H1 (cell line): ENCODE measurements around the gene CD63. TPM values are rescaled to one million over a fixed set of nuclear protein-coding genes. Genes with fewer than 3 reads are reported as not detected.

ENCODE experiments used
- CTCF ChIA-PET: fragments of 300-600 bp; sonication (Branson Sonifier 250); formaldehyde crosslinking; loops from one replicate; lab custom pipeline; 2021; ENCODE audit not compliant: partially characterized antibody; lab: Charles Lee
- POLR2A ChIA-PET: fragments of 300-600 bp; sonication (Branson Sonifier 250); formaldehyde crosslinking; loops from one replicate; lab custom pipeline; 2021; ENCODE audit warnings: inconsistent platforms; ENCODE audit not compliant: partially characterized antibody; lab: Charles Lee
- DNase-seq, 2 experiments: peaks; one replicate each; pipeline versions ENCODE4 v3.0.0 to v3.0.0-alpha.2; 2010 to 2022; ENCODE audit warnings: low spot score in 2 of 2, low read depth in 1 of 2, mixed read lengths in 1 of 2
- FAIRE-seq: peaks from 2 replicates; lab custom pipeline; 2011; peaks lifted over from hg19 to GRCh38; lab: Jason Lieb, UNC
- H2AFZ ChIP-seq: 2 replicates; pipeline ENCODE4 v1.8.1; 2012; ENCODE audit warnings: low read length, inconsistent platforms
- H2AK5ac ChIP-seq: 2 replicates; pipeline ENCODE4 v1.6.1; 2013; ENCODE audit warnings: low read depth, low read length
- H2BK120ac ChIP-seq: replicated peaks from 2 replicates; pipeline ENCODE3; 2013; ENCODE audit warnings: low read depth, low read length, inconsistent platforms
- H2BK12ac ChIP-seq: 2 replicates; pipeline ENCODE4 v1.6.1; 2013; ENCODE audit warnings: low read depth, low read length
- H2BK15ac ChIP-seq: 2 replicates; pipeline ENCODE4 v1.6.1; 2013; ENCODE audit warnings: low read length
- H2BK20ac ChIP-seq: 2 replicates; pipeline ENCODE4 v1.6.1; 2013; ENCODE audit warnings: low read length
- H2BK5ac ChIP-seq: 2 replicates; pipeline ENCODE4 v1.6.1; 2013; ENCODE audit warnings: low read depth, low read length
- H3K14ac ChIP-seq: 2 replicates; pipeline ENCODE4 v1.6.1; 2013; ENCODE audit warnings: inconsistent platforms; ENCODE audit not compliant: insufficient read length
- H3K18ac ChIP-seq: 2 replicates; pipeline ENCODE4 v1.6.1; 2013; ENCODE audit warnings: low read length; ENCODE audit errors: extremely low read depth
- H3K23ac ChIP-seq: 2 replicates; pipeline ENCODE4 v1.6.1; 2013; ENCODE audit warnings: inconsistent platforms; ENCODE audit not compliant: insufficient read length
- H3K23me2 ChIP-seq: 2 replicates; pipeline ENCODE4 v1.6.1; 2013; ENCODE audit warnings: low read depth, low read length
- H3K27ac ChIP-seq: 2 replicates; pipeline ENCODE4 v1.6.1; 2011; ENCODE audit warnings: low read depth, low read length, inconsistent platforms
- H3K27me3 ChIP-seq, 4 experiments: replicated peaks in 1 of 4; 1 replicate in 1 of 4; 2 replicates in 3 of 4; pipeline versions ENCODE4 v1.6.1 to v1.8.1; 2011 to 2013; ENCODE audit warnings: low read length in 3 of 4, mild to moderate bottlenecking in 3 of 4, inconsistent platforms in 2 of 4, mixed read lengths in 2 of 4, moderate library complexity in 1 of 4; ENCODE audit not compliant: control insufficient read depth in 3 of 4, insufficient read depth in 3 of 4; ENCODE audit errors: extremely low read depth in 1 of 4
- H3K36me3 ChIP-seq, 4 experiments: 2 replicates each; pipeline versions ENCODE4 v1.6.1 to v1.8.1; 2011 to 2013; ENCODE audit warnings: mild to moderate bottlenecking in 4 of 4, low read length in 3 of 4, moderate library complexity in 2 of 4, control low read depth in 1 of 4, inconsistent platforms in 1 of 4; ENCODE audit not compliant: insufficient read depth in 4 of 4, control insufficient read depth in 2 of 4
- H3K4ac ChIP-seq: replicated peaks from 2 replicates; pipeline ENCODE3; 2013; ENCODE audit warnings: low read length, low read depth, mixed read lengths, inconsistent platforms; ENCODE audit not compliant: insufficient read length
- H3K4me1 ChIP-seq, 4 experiments: replicated peaks in 1 of 4; 1 replicate in 1 of 4; 2 replicates in 3 of 4; pipeline versions ENCODE4 v1.6.1 to v1.8.1; 2011 to 2013; ENCODE audit warnings: low read length in 3 of 4, inconsistent platforms in 2 of 4, mixed read lengths in 1 of 4; ENCODE audit not compliant: insufficient read depth in 4 of 4, control insufficient read depth in 3 of 4
- H3K4me2 ChIP-seq, 2 experiments: 2 replicates each; pipeline versions ENCODE4 v1.6.1 to v1.8.1; 2011 to 2013; ENCODE audit warnings: low read depth in 2 of 2, low read length in 2 of 2, control low read depth in 1 of 2, inconsistent platforms in 1 of 2, mild to moderate bottlenecking in 1 of 2; ENCODE audit not compliant: insufficient read depth in 1 of 2
- H3K4me3 ChIP-seq, 4 experiments: fragments of 200-600, 300-600 bp in 1 of 4; sonication (generic), shearing (Covaris generic), sonication (Bioruptor Twin) in 1 of 4; 2 replicates each; pipeline versions ENCODE4 v1.5.1 to v1.8.1; 2011 to 2016; ENCODE audit warnings: low read length in 4 of 4, low read depth in 3 of 4, control low read depth in 2 of 4, inconsistent platforms in 2 of 4, mild to moderate bottlenecking in 2 of 4, mixed read lengths in 1 of 4, moderate library complexity in 1 of 4; ENCODE audit not compliant: insufficient read depth in 2 of 4; ENCODE audit errors: extremely low read depth in 1 of 4
- H3K56ac ChIP-seq: replicated peaks from 2 replicates; pipeline ENCODE3; 2013; ENCODE audit warnings: low read depth, mild to moderate bottlenecking, mixed read lengths, low read length, inconsistent platforms; ENCODE audit not compliant: insufficient read length
- H3K79me1 ChIP-seq: 2 replicates; pipeline ENCODE4 v1.6.1; 2013; ENCODE audit warnings: low read depth, low read length, control low read depth
- H3K79me2 ChIP-seq, 2 experiments: 2 replicates each; pipeline versions ENCODE4 v1.6.1 to v1.8.1; 2012 to 2013; ENCODE audit warnings: low read length in 2 of 2, mild to moderate bottlenecking in 2 of 2, inconsistent platforms in 1 of 2; ENCODE audit not compliant: insufficient read depth in 2 of 2, control insufficient read depth in 1 of 2
- H3K9ac ChIP-seq, 4 experiments: replicated peaks in 1 of 4; 1 replicate in 1 of 4; 2 replicates in 3 of 4; pipeline versions ENCODE4 v1.6.1 to v1.8.1; 2011 to 2013; ENCODE audit warnings: low read depth in 3 of 4, low read length in 3 of 4, control low read depth in 2 of 4, mild to moderate bottlenecking in 2 of 4, moderate library complexity in 2 of 4, inconsistent platforms in 1 of 4; ENCODE audit errors: extremely low read depth in 1 of 4
- H3K9me3 ChIP-seq, 2 experiments: 2 replicates each; pipeline versions ENCODE4 v1.6.1 to v1.8.1; 2012 to 2013; ENCODE audit warnings: mild to moderate bottlenecking in 2 of 2, moderate library complexity in 2 of 2, control low read depth in 1 of 2, inconsistent platforms in 1 of 2, low read depth in 1 of 2, low read length in 1 of 2, mixed read lengths in 1 of 2; ENCODE audit not compliant: insufficient read depth in 2 of 2
- H4K20me1 ChIP-seq, 2 experiments: replicated peaks in 1 of 2; 2 replicates each; pipeline versions ENCODE3 to v1.8.1; 2011 to 2013; ENCODE audit warnings: inconsistent platforms in 2 of 2, low read length in 2 of 2, mild to moderate bottlenecking in 1 of 2; ENCODE audit not compliant: insufficient read depth in 2 of 2, control insufficient read depth in 1 of 2
- H4K5ac ChIP-seq: 2 replicates; pipeline ENCODE4 v1.6.1; 2013; ENCODE audit warnings: low read length, low read depth, mixed read lengths, inconsistent platforms; ENCODE audit not compliant: insufficient read length
- H4K8ac ChIP-seq: 2 replicates; pipeline ENCODE4 v1.8.0; 2013; ENCODE audit warnings: mild to moderate bottlenecking, moderate library complexity, low read length, inconsistent platforms; ENCODE audit not compliant: insufficient read depth; ENCODE audit errors: extremely low read depth
- H4K91ac ChIP-seq: replicated peaks from 2 replicates; pipeline ENCODE3; 2013; ENCODE audit warnings: low read length, mixed read lengths, inconsistent platforms; ENCODE audit not compliant: insufficient read length
- CEBPB ChIP-seq: IDR thresholded peaks from 2 replicates; pipeline ENCODE4 v1.6.1; 2012; ENCODE audit warnings: low read depth, low read length
- CHD2 ChIP-seq: IDR thresholded peaks from 2 replicates; pipeline ENCODE4 v1.6.1; 2012; ENCODE audit warnings: low read length, improper control_type of control experiment
- JUND ChIP-seq: IDR thresholded peaks from 2 replicates; pipeline ENCODE4 v1.6.1; 2011; ENCODE audit warnings: mild to moderate bottlenecking, improper control_type of control experiment, low read length
- KDM1A ChIP-seq: fragments of 200-600, 300-600 bp; sonication (generic); IDR thresholded peaks from 2 replicates; pipeline ENCODE4 v1.7.1; 2016; ENCODE audit warnings: mild to moderate bottlenecking, low read length, borderline replicate concordance
- MAFK ChIP-seq: IDR thresholded peaks from 2 replicates; pipeline ENCODE4 v1.6.1; 2012; ENCODE audit warnings: low read depth, mild to moderate bottlenecking, improper control_type of control experiment, low read length
- RFX5 ChIP-seq: IDR thresholded peaks from 2 replicates; pipeline ENCODE4 v1.6.1; 2011; ENCODE audit warnings: low read depth, low read length, improper control_type of control experiment, borderline replicate concordance
- SIN3A ChIP-seq, 2 experiments: IDR thresholded peaks in 1 of 2; conservative IDR thresholded peaks in 1 of 2; 2 replicates each; pipeline ENCODE4 v1.6.1; 2011 to 2012; ENCODE audit warnings: low read length in 2 of 2, improper control_type of control experiment in 1 of 2, low read depth in 1 of 2, mild to moderate bottlenecking in 1 of 2
- SIRT6 ChIP-seq: IDR thresholded peaks from one replicate; pipeline ENCODE4 v1.7.1; 2012; ENCODE audit warnings: low read length, inconsistent platforms
- SIX5 ChIP-seq: IDR thresholded peaks from 2 replicates; pipeline ENCODE4 v1.6.1; 2011; ENCODE audit warnings: mild to moderate bottlenecking, low read depth, low read length
- TAF1 ChIP-seq: IDR thresholded peaks from 2 replicates; pipeline ENCODE4 v1.6.1; 2011; ENCODE audit warnings: mild to moderate bottlenecking, low read depth, low read length
- ZNF274 ChIP-seq: IDR thresholded peaks from 2 replicates; pipeline ENCODE4 v1.7.0; 2012; ENCODE audit warnings: low read length, borderline replicate concordance; ENCODE audit errors: extremely low read depth
- WGBS, 2 experiments: shearing (Covaris generic) in 1 of 2; methylation state at CpG; one replicate each; pipeline versions ENCODE4 v1.1.6 to v1.1.7; 2013 to 2015; ENCODE audit warnings: low lambda C conversion rate in 2 of 2, mixed read lengths in 2 of 2, inconsistent platforms in 1 of 2, low coverage in 1 of 2, missing lambda C conversion rate in 1 of 2; ENCODE audit not compliant: insufficient replicate concordance in 2 of 2, insufficient coverage in 1 of 2, insufficient read length in 1 of 2; ENCODE audit errors: extremely low coverage in 1 of 2, missing lambda C conversion rate in 1 of 2; 5-methylcytosine and 5-hydroxymethylcytosine counted together
- polyA plus RNA-seq, 7 experiments: library from polyadenylated mRNA; depleted of rRNA in 3 of 7; stranded (reverse) in 5 of 7; unstranded in 2 of 7; fragments of >200 nt in 5 of 7; fragments of 200-250 nt in 2 of 7; gene quantifications; 1 replicate in 5 of 7; 2 replicates in 1 of 7; 4 replicates in 1 of 7; pipeline versions ENCODE4 v1.2.1 to v1.2.3, GENCODE V29; 2011 to 2013; ENCODE audit warnings: missing spikeins in 2 of 7, mixed read lengths in 2 of 7
- total RNA-seq: library from RNA; stranded (reverse); fragmentation: NEBNext Ultra II Directional; extraction: Animal tissue kit (Norgen Biotek cat#: 25700); gene quantifications from 2 replicates; pipeline ENCODE4 v1.2.1, GENCODE V29; 2021
- TF ChIP-seq, protein P1 (sequence below): IDR thresholded peaks from 2 replicates; pipeline ENCODE4 v1.6.1; 2011; ENCODE audit warnings: low read length, improper control_type of control experiment
- TF ChIP-seq, protein P2 (sequence below): IDR thresholded peaks from 2 replicates; pipeline ENCODE4 v1.6.1; 2011; ENCODE audit warnings: low read depth, mild to moderate bottlenecking, low read length; ENCODE audit not compliant: insufficient read depth

CD63 gene
- total and polyA plus RNA-seq, 2 of the 8 experiments (the other 6 are each of a cell fraction or from before 2014, with no cell fraction given) = 440 to 526 TPM

DNA sequence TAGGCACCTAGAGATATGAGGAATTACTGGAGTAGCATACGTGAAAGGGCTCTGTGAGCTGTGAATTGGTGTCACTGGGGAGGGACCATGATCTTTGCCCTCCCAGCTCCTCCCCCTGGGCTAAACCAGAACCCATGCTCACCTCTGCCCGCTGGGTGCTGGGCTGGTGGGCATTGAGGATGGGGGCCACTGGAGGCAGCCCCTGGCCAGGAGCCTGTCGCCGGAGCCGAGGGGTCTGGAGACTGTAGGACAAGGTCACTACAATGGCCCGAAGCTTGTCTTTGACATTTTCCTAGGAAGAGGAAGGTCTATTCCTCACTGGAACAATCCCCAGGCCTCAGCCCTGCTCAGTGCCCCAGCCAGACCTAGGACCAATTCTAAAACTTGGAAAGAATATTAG lies 32.7 kb downstream of the CD63 start:
- ChIA-PET CTCF (interaction anchor here (1.0 to 5.9 kb wide), 6 partner anchors 10 to 42 kb away, joined by 4 to 36 read pairs (median 11); partner anchors contain the start of genes ITGA7 and RDH5), POLR2A (interaction anchor here (1.3 to 1.9 kb wide), 5 partner anchors 10 to 33 kb away, joined by 4 to 8 read pairs (median 8); partner anchors contain the start of genes CD63 and ITGA7)
- WGBS, 2 experiments = 90% methylated on average over 6 of the region's 6 CpGs; no CpG with 5 or more reads in 1 of the 2 experiments
- Histone ChIP-seq H3K36me3 (peaks cover 7 to 52% (median 15%) of the 10 kb centered on the region in 4 experiments; a peak in 7 of 8 replicates), H3K79me2 (no peaks in the 10 kb centered on the region; a peak in 1 of 4 replicates), H3K18ac (no peak overlapping the region), H3K23me2 (no peaks in the 10 kb centered on the region), H2BK12ac (no peak overlapping the region), H3K14ac (no peak overlapping the region), H3K23ac (no peak overlapping the region), H4K91ac (no peak overlapping the region), H3K9ac (no peak overlapping the region), H3K4me3 (no peak overlapping the region), H4K8ac (no peak overlapping the region), H4K20me1 (peaks cover 0 to 4% of the 10 kb centered on the region in 2 experiments), H3K79me1 (peaks cover under 1% of the 10 kb centered on the region), H3K9me3 (no peaks in the 10 kb centered on the region), H2BK5ac (no peak overlapping the region; the same call in 1 of the 2 replicates), H3K4me1 (no peaks in the 10 kb centered on the region), H3K56ac (no peak overlapping the region), H4K5ac (no peak overlapping the region), H2BK20ac (no peak overlapping the region), H2BK120ac (no peak overlapping the region), H3K27me3 (no peaks in the 10 kb centered on the region), H3K27ac (no peak overlapping the region), H2AFZ (no peak overlapping the region), H2AK5ac (no peak overlapping the region), H3K4me2 (no peak overlapping the region), H2BK15ac (no peak overlapping the region), H3K4ac (no peak overlapping the region)
- DNase-seq = no peak
- FAIRE-seq = no peak
- TF ChIP-seq MAFK = no peak
- no peak for TF ChIP-seq SIX5
- TF ChIP-seq SIN3A (conservative IDR thresholded peaks at IDR 0.05 in 1 of 2, IDR thresholded peaks at IDR 0.05 in 1 of 2; ENCODE audit: low read depth in 1 of 2, low read length in 2 of 2) = no peak
- no peak for TF ChIP-seq JUND
- TF ChIP-seq RFX5 = no peak
- TF ChIP-seq, protein P1, sequence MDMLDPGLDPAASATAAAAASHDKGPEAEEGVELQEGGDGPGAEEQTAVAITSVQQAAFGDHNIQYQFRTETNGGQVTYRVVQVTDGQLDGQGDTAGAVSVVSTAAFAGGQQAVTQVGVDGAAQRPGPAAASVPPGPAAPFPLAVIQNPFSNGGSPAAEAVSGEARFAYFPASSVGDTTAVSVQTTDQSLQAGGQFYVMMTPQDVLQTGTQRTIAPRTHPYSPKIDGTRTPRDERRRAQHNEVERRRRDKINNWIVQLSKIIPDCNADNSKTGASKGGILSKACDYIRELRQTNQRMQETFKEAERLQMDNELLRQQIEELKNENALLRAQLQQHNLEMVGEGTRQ = no peak
- no peak for TF ChIP-seq SIRT6
- no peak for TF ChIP-seq CEBPB
- TF ChIP-seq, protein P2, sequence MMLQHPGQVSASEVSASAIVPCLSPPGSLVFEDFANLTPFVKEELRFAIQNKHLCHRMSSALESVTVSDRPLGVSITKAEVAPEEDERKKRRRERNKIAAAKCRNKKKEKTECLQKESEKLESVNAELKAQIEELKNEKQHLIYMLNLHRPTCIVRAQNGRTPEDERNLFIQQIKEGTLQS = no peak
- no peak for TF ChIP-seq KDM1A
- no peak for TF ChIP-seq TAF1
- TF ChIP-seq ZNF274 = no peak
- TF ChIP-seq CHD2 = no peak
